ENCODE data around the gene TBC1D7.

Gene TBC1D7

GRCh38 chr6:13318821-13319220 is 9.5 kb downstream of the TBC1D7 start:
- no peak for DNase-seq

- no peak for DNase-seq
These were observed 12.4 kb downstream of the TBC1D7 start for GRCh38 chr6:13315896-13316295.

GRCh38 chr6:13314806-13315205 is 13.5 kb downstream of the TBC1D7 start:
- no peak for DNase-seq

- DNase-seq: no peak
These were observed 17.2 kb downstream of the TBC1D7 start for GRCh38 chr6:13311155-13311554.

- DNase-seq: no peak
These were observed 20.0 kb downstream of the TBC1D7 start for GRCh38 chr6:13308332-13308731.

- DNase-seq: no peak
These were observed 20.8 kb downstream of the TBC1D7 start for GRCh38 chr6:13307508-13307995.

- DNase-seq: no peak
These were observed 22.5 kb downstream of the TBC1D7 start for GRCh38 chr6:13305791-13306190.

GRCh38 chr6:13305288-13305687 is 23.0 kb downstream of the TBC1D7 start:
- no peak for DNase-seq

GRCh38 chr6:13304580-13305260 is 23.6 kb downstream of the TBC1D7 start:
- DNase-seq: no peak

GRCh38 chr6:13304101-13304500 is 24.2 kb downstream of the TBC1D7 start:
- no peak for DNase-seq

GRCh38 chr6:13303668-13304017 is 24.7 kb downstream of the TBC1D7 start:
- no peak for DNase-seq

- DNase-seq: peak; percentile 68
These were observed 25.3 kb downstream of the TBC1D7 start for GRCh38 chr6:13302751-13303667.

- no peak for DNase-seq
These were observed 26.0 kb downstream of the TBC1D7 start for GRCh38 chr6:13302291-13302690.

GRCh38 chr6:13300643-13301590 is 27.4 kb downstream of the TBC1D7 start:
- DNase-seq: no peak

GRCh38 chr6:13299918-13300317 is 28.4 kb downstream of the TBC1D7 start:
- DNase-seq: no peak

- no peak for DNase-seq
These were observed 28.9 kb downstream of the TBC1D7 start for GRCh38 chr6:13299403-13299821.

GRCh38 chr6:13298446-13298845 is 29.9 kb downstream of the TBC1D7 start:
- no peak for DNase-seq

GRCh38 chr6:13297391-13297790 is 30.9 kb downstream of the TBC1D7 start:
- no peak for DNase-seq

GRCh38 chr6:13296536-13296997 is 31.8 kb downstream of the TBC1D7 start:
- DNase-seq: no peak

- no peak for DNase-seq
These were observed 32.8 kb downstream of the TBC1D7 start for GRCh38 chr6:13295576-13295975.

- no peak for DNase-seq
These were observed 33.8 kb downstream of the TBC1D7 start for GRCh38 chr6:13294499-13295069.

- no peak for DNase-seq
These were observed 35.6 kb downstream of the TBC1D7 start for GRCh38 chr6:13292774-13293173.
